T-helper 2 cell treated with Interferon-gamma antibody and Interleukin-4, amounts not matched to agents 100 ng/mL and 5 ng/mL, for 36 hours (primary cell): ENCODE measurements around the gene MAST4. TPM values are rescaled to one million over a fixed set of nuclear protein-coding genes. Genes with fewer than 3 reads are reported as not detected.

Experiments used
- intact Hi-C: fragments of 100-400 bp; cut with micrococcal nuclease; formaldehyde crosslinking; loops from one replicate; pipeline ENCODE4 v1.15.1; 2023
- total RNA-seq: library from RNA; stranded (reverse); gene quantifications from 2 replicates; pipeline ENCODE4 v1.2.3, GENCODE V29; 2022

MAST4 gene
- total RNA-seq, 1 donor from 2014 or later = 14.0 TPM

GRCh38 chr5:66697796-66698564 lies 101.8 kb downstream of the MAST4 start:
- intact Hi-C loops = no loop called here

GRCh38 chr5:66701244-66701643 lies 105.1 kb downstream of the MAST4 start:
- intact Hi-C loops = no loop called here

GRCh38 chr5:66702426-66702825 lies 106.2 kb downstream of the MAST4 start:
- intact Hi-C loops = no loop called here

GRCh38 chr5:66704790-66705425 lies 108.7 kb downstream of the MAST4 start:
- intact Hi-C loops = no loop called here

- intact Hi-C loops = no loop called here
Observed at GRCh38 chr5:66708368-66708767, 112.2 kb downstream of the MAST4 start.

- intact Hi-C loops = no loop called here
Observed at GRCh38 chr5:66710557-66711088, 114.4 kb downstream of the MAST4 start.

GRCh38 chr5:66713998-66714397 lies 117.8 kb downstream of the MAST4 start:
- intact Hi-C loops = no loop called here

- intact Hi-C loops = no loop called here
Observed at GRCh38 chr5:66717455-66718373, 121.5 kb downstream of the MAST4 start.

- intact Hi-C loops = no loop called here
Observed at GRCh38 chr5:66718374-66719002, 122.3 kb downstream of the MAST4 start.

GRCh38 chr5:66720780-66721179 lies 124.6 kb downstream of the MAST4 start:
- intact Hi-C loops = no loop called here

GRCh38 chr5:66722686-66723085 lies 126.5 kb downstream of the MAST4 start:
- intact Hi-C loops = no loop called here

GRCh38 chr5:66724349-66725139 lies 128.4 kb downstream of the MAST4 start:
- intact Hi-C loops = no loop called here

- intact Hi-C loops = no loop called here
Observed at GRCh38 chr5:66727630-66728029, 131.4 kb downstream of the MAST4 start.

- intact Hi-C loops = no loop called here
Observed at GRCh38 chr5:66728049-66728448, 131.9 kb downstream of the MAST4 start.

- intact Hi-C loops = no loop called here
Observed at GRCh38 chr5:66737096-66737495, 140.9 kb downstream of the MAST4 start.

GRCh38 chr5:66738136-66738535 lies 141.9 kb downstream of the MAST4 start:
- intact Hi-C loops = no loop called here

GRCh38 chr5:66739021-66739420 lies 142.8 kb downstream of the MAST4 start:
- intact Hi-C loops = no loop called here

GRCh38 chr5:66739951-66740350 lies 143.8 kb downstream of the MAST4 start:
- intact Hi-C loops = no loop called here

GRCh38 chr5:66741394-66741793 lies 145.2 kb downstream of the MAST4 start:
- intact Hi-C loops = no loop called here
